Endothelial cell of umbilical vein (primary cell): ENCODE measurements around the gene GHITM. TPM values are rescaled to one million over a fixed set of nuclear protein-coding genes. Genes with fewer than 3 reads are reported as not detected.

Experiments
- Bru-seq: library from RNA; stranded (reverse); fragments of 400-500 nt; gene quantifications from one replicate; lab custom pipeline; 2021; lab: Mats Ljungman, UMichigan
- BruChase-seq, 2 experiments: library from RNA; stranded (reverse); fragments of 400-500 nt; gene quantifications; one replicate each; lab custom pipeline; 2021; lab: Mats Ljungman, UMichigan
- BruUV-seq: library from RNA; stranded (reverse); fragments of 400-500 nt; replicated peaks from 2 replicates; lab custom pipeline; 2021; lab: Mats Ljungman, UMichigan
- CTCF ChIA-PET: fragments of 300-600, 350-600 bp; sonication (Branson Sonifier 250); formaldehyde crosslinking; loops from one replicate; lab custom pipeline; 2021; ENCODE audit warnings: antibody characterized with exemption, inconsistent platforms; lab: Charles Lee
- POLR2A ChIA-PET: fragments of 300-600, 350-600 bp; sonication (Branson Sonifier 250); formaldehyde crosslinking; loops from one replicate; lab custom pipeline; 2021; ENCODE audit warnings: antibody characterized with exemption, inconsistent platforms; lab: Charles Lee
- DNase-seq: peaks from one replicate; pipeline ENCODE4 v3.0.0-alpha.2; 2011; ENCODE audit warnings: low read depth, low spot score
- FAIRE-seq: peaks from 2 replicates; lab custom pipeline; 2011; peaks lifted over from hg19 to GRCh38; lab: Jason Lieb, UNC
- H2AFZ ChIP-seq: 2 replicates; pipeline ENCODE4 v1.6.0; 2012; ENCODE audit warnings: low read depth, low read length, control low read depth, inconsistent platforms
- H3K27ac ChIP-seq: 2 replicates; pipeline ENCODE4 v1.5.1; 2011; ENCODE audit warnings: low read depth, mild to moderate bottlenecking, control low read depth, low read length, moderate library complexity; ENCODE audit not compliant: insufficient read depth
- H3K27me3 ChIP-seq, 2 experiments: 2 replicates each; pipeline versions ENCODE4 v1.6.0 to v1.6.1; 2011; ENCODE audit warnings: low read length in 2 of 2, mixed read lengths in 1 of 2; ENCODE audit not compliant: control insufficient read depth in 2 of 2, insufficient read depth in 2 of 2
- H3K36me3 ChIP-seq, 2 experiments: 2 replicates in 1 of 2; 3 replicates in 1 of 2; pipeline ENCODE4 v1.5.1; 2011; ENCODE audit warnings: low read length in 2 of 2, mild to moderate bottlenecking in 1 of 2, moderate library complexity in 1 of 2; ENCODE audit not compliant: control insufficient read depth in 2 of 2, insufficient read depth in 2 of 2; ENCODE audit errors: extremely low read depth in 1 of 2
- H3K4me1 ChIP-seq: 3 replicates; pipeline ENCODE4 v1.5.1; 2011; ENCODE audit warnings: mild to moderate bottlenecking, low read length; ENCODE audit not compliant: control insufficient read depth, insufficient read depth; ENCODE audit errors: extremely low read depth
- H3K4me2 ChIP-seq: 2 replicates; pipeline ENCODE4 v1.6.1; 2011; ENCODE audit warnings: low read length, control low read depth, mixed read lengths; ENCODE audit not compliant: insufficient read depth
- H3K4me3 ChIP-seq, 3 experiments: fragments of 200-600 bp in 1 of 3; sonication (generic), shearing (Covaris generic) in 1 of 3; replicated peaks in 1 of 3; 2 replicates each; pipeline ENCODE4 v1.5.1; 2011 to 2016; ENCODE audit warnings: control low read depth in 3 of 3, low read length in 3 of 3, mild to moderate bottlenecking in 2 of 3, inconsistent platforms in 1 of 3, low read depth in 1 of 3, moderate library complexity in 1 of 3; ENCODE audit not compliant: insufficient read depth in 1 of 3
- H3K79me2 ChIP-seq: 2 replicates; pipeline ENCODE4 v1.6.0; 2012; ENCODE audit warnings: low read length, inconsistent platforms; ENCODE audit not compliant: control insufficient read depth, insufficient read depth
- H3K9ac ChIP-seq: replicated peaks from 2 replicates; pipeline ENCODE3; 2011; ENCODE audit warnings: low read length, control low read depth; ENCODE audit not compliant: insufficient read depth; ENCODE audit errors: extremely low read depth
- H3K9me1 ChIP-seq: replicated peaks from 3 replicates; pipeline ENCODE4 v1.6.0; 2011; ENCODE audit warnings: mild to moderate bottlenecking, low read length; ENCODE audit not compliant: control insufficient read depth, insufficient read depth; ENCODE audit errors: extremely low read depth
- H3K9me3 ChIP-seq: replicated peaks from 2 replicates; pipeline ENCODE4 v1.5.1; 2012; ENCODE audit warnings: low read length, inconsistent platforms; ENCODE audit not compliant: control insufficient read depth, insufficient read depth
- H4K20me1 ChIP-seq: replicated peaks from 2 replicates; pipeline ENCODE3; 2011; ENCODE audit warnings: mild to moderate bottlenecking, low read length; ENCODE audit not compliant: control insufficient read depth, insufficient read depth; ENCODE audit errors: extremely low read depth
- CTCF ChIP-seq, 2 donors: IDR thresholded peaks; 1 replicate in 1 of 2; 2 replicates in 1 of 2; pipeline ENCODE4 v1.5.1; 2011; ENCODE audit warnings: low read length in 2 of 2, mild to moderate bottlenecking in 2 of 2, moderate library complexity in 2 of 2, control low read depth in 1 of 2, inconsistent platforms in 1 of 2, low read depth in 1 of 2; ENCODE audit not compliant: insufficient read depth in 1 of 2; ENCODE audit errors: extremely low read depth in 1 of 2
- GATA2 ChIP-seq: IDR thresholded peaks from 2 replicates; pipeline ENCODE4 v1.7.0; 2011; ENCODE audit warnings: low read depth, mild to moderate bottlenecking, moderate library complexity, mixed read lengths, low read length; ENCODE audit not compliant: insufficient read length, insufficient read depth
- JUN ChIP-seq: IDR thresholded peaks from 2 replicates; pipeline ENCODE4 v1.6.1; 2011; ENCODE audit warnings: borderline replicate concordance, low read depth; ENCODE audit not compliant: insufficient read length, insufficient read depth
- MYC ChIP-seq: IDR thresholded peaks from one replicate; pipeline ENCODE4 v1.6.1; 2011; ENCODE audit warnings: mild to moderate bottlenecking, low read depth, low read length
- POLR2A ChIP-seq: IDR thresholded peaks from 2 replicates; pipeline ENCODE4 v1.6.1; 2012; ENCODE audit warnings: low read depth, mild to moderate bottlenecking, control low read depth, low read length
- POLR2AphosphoS5 ChIP-seq: IDR thresholded peaks from 2 replicates; pipeline ENCODE4 v1.6.1; 2012; ENCODE audit warnings: low read depth, mild to moderate bottlenecking, control low read depth, low read length, moderate library complexity; ENCODE audit not compliant: insufficient read depth
- dilution Hi-C: fragments of 300-500 bp; cut with MboI; formaldehyde crosslinking; loops from one replicate; pipeline ENCODE4 v1.15.0; 2019; ENCODE audit warnings: low sequenced_read_pairs; ENCODE audit not compliant: extremely low pct_ligation_motif_present
- intact Hi-C: fragments of 100-400 bp; cut with micrococcal nuclease; formaldehyde crosslinking; loops from one replicate; pipeline ENCODE4 v1.10.0; 2022
- long read RNA-seq: library from polyadenylated mRNA; stranded (forward); transcript quantifications from one replicate; pipeline ENCODE4 v2.0.0, GENCODE V29; 2021
- polyA minus RNA-seq, 3 experiments: library from RNA; depleted of rRNA, polyadenylated mRNA; stranded (reverse); fragments of >200 nt; gene quantifications; 1 replicate in 1 of 3; 2 replicates in 2 of 3; pipeline ENCODE4 v1.2.3, GENCODE V29; 2011
- polyA plus RNA-seq, 4 experiments: library from polyadenylated mRNA; depleted of rRNA in 3 of 4; stranded (reverse) in 3 of 4; unstranded in 1 of 4; fragments of >200 nt; gene quantifications; 2 replicates each; pipeline versions ENCODE4 v1.2.1 to v1.2.3, GENCODE V29; 2011 to 2012; ENCODE audit warnings: missing spikeins in 1 of 4
- total RNA-seq: library from RNA; stranded (reverse); gene quantifications from 2 replicates; pipeline ENCODE4 v1.2.3, GENCODE V29; 2021

Gene GHITM
- total RNA-seq (113 and 114 TPM in 2 replicates), polyA plus RNA-seq (96.5 and 122 TPM in 2 replicates), polyA minus RNA-seq (125 and 126 TPM in 2 replicates), Bru-seq, nascent RNA (percentile 92 among the genes with signal in this experiment), BruChase-seq, experiment 1, labeled RNA remaining after a 6-hour chase (percentile 97 among the genes with signal in this experiment), BruChase-seq, experiment 2, labeled RNA remaining after a 2-hour chase (percentile 91 among the genes with signal in this experiment)
- polyA plus RNA-seq (2011; cell fraction: cytosol; rRNA removed), result 117 TPM in 2 replicates
- polyA plus RNA-seq (2011; cell fraction: nucleus; rRNA removed), result 47.8 and 54.2 TPM in 2 replicates
- 141 and 169 TPM in 2 replicates for polyA plus RNA-seq (2012)
- 82.1 TPM for polyA minus RNA-seq (2011; cell fraction: cytosol; rRNA and poly(A)+ RNA removed)
- 17.8 and 25.1 TPM in 2 replicates for polyA minus RNA-seq (2011; cell fraction: nucleus; rRNA and poly(A)+ RNA removed)
- long read RNA-seq, transcript GHITM-201 (9 exons, 2,128 nt), result major isoform, 781 of 857 reads
- long read RNA-seq, partial matches to known transcripts, result 50 of 857 reads
- long read RNA-seq, other reads (novel, unspliced or antisense), result 26 of 857 reads

- POLR2A ChIA-PET, result interaction anchor here (1.0 kb wide), 1 partner anchor 9 kb away, joined by 6 read pairs; no protein-coding TSS in a partner anchor
- Histone ChIP-seq H3K36me3 (peaks cover 3 to 8% of the 10 kb centered on the region in 2 experiments), H3K4me2 (peak within 1 kb of the TSS; percentile 94), H2AFZ (peak within 1 kb of the TSS; percentile 99), H3K9me3 (no peaks in the 10 kb centered on the region), H3K27me3 (peaks cover 0 to 2% of the 10 kb centered on the region in 2 experiments), H3K79me2 (peaks cover 22% of the 10 kb centered on the region), H3K9me1 (no peaks in the 10 kb centered on the region), H3K9ac (peak within 1 kb of the TSS; percentile 97), H3K4me3 (peak within 1 kb of the TSS; percentile 68 to 92 (median 71)), H4K20me1 (no peaks in the 10 kb centered on the region), H3K4me1 (peaks cover 12% of the 10 kb centered on the region), H3K27ac (peak within 1 kb of the TSS; percentile 78)
- BruUV-seq, result no TSS peak
- DNase-seq (peak; percentile 99), FAIRE-seq (peak; percentile 98)
- dilution Hi-C loops, result no loop called here
- intact Hi-C loops, result loop anchor here (1.0 to 5.0 kb wide), 2 partner anchors 9 to 403 kb away; no protein-coding TSS in a partner anchor
- TF ChIP-seq GATA2, result no peak
- peak; percentile 11 to 54 for TF ChIP-seq CTCF (IDR thresholded peaks at IDR 0.05; ENCODE audit: extremely low read depth in 1 of 2, insufficient read depth in 1 of 2, low read depth in 1 of 2, low read length in 2 of 2)
- TF ChIP-seq MYC, result no peak
- peak; percentile 36 for TF ChIP-seq JUN
- peak; percentile 63 for TF ChIP-seq POLR2A
- peak; percentile 68 for TF ChIP-seq POLR2AphosphoS5
- CTCF ChIA-PET, result interaction anchor here (1.0 to 3.4 kb wide), 4 partner anchors 9 to 398 kb away, joined by 3 to 27 read pairs (median 4); no protein-coding TSS in a partner anchor
These were observed at the start of gene GHITM for GRCh38 chr10:84139126-84140035. TSS of gene GHITM (plus strand) at chr10:84139509. CDS start at chr10:84141501, 1,992 bp downstream.
